ENCODE results near the gene PPP3R2.
"Not testable (repeated sequence)": the region's sequence is repeated elsewhere in the genome, so short reads cannot be mapped to it uniquely, and the experiment has no call there.

The PPP3R2 gene

GRCh38 chr9:101562966-101563365 lies 31.8 kb downstream of the PPP3R2 start:
- no peak overlapping the region for H3K9ac ChIP-seq (ENCODE audit: low read length)

GRCh38 chr9:101561740-101562139 lies 33.0 kb downstream of the PPP3R2 start:
- Histone ChIP-seq H3K36me3 (ENCODE audit: control insufficient read depth, insufficient read depth, low read length) (no peaks in the 10 kb centered on the region), H3K9ac (ENCODE audit: low read length) (no peak overlapping the region)

More at GRCh38 chr9:101562966-101563365, 31.8 kb downstream of the PPP3R2 start:
- Histone ChIP-seq H3K4me1 (ENCODE audit: control insufficient read depth, insufficient read depth, low read length) (no peaks in the 10 kb centered on the region), H3K4me3 (ENCODE audit: low read length) (no peak overlapping the region), H3K9me3 (ENCODE audit: control insufficient read depth, low read length) (no peaks in the 10 kb centered on the region), H3K36me3 (ENCODE audit: control insufficient read depth, insufficient read depth, low read length) (no peaks in the 10 kb centered on the region), H3K27me3 (ENCODE audit: control insufficient read depth, insufficient read depth, low read length) (no peaks in the 10 kb centered on the region)

GRCh38 chr9:101549472-101550098 lies 45.2 kb downstream of the PPP3R2 start:
- not testable (repeated sequence) for H3K9me3 ChIP-seq (ENCODE audit: control insufficient read depth, low read length); H3K9ac ChIP-seq (ENCODE audit: low read length); H3K4me1 ChIP-seq (ENCODE audit: control insufficient read depth, insufficient read depth, low read length); H3K27me3 ChIP-seq (ENCODE audit: control insufficient read depth, insufficient read depth, low read length); H3K4me3 ChIP-seq (ENCODE audit: low read length)
- peaks cover 21% of the 10 kb centered on the region for H3K36me3 ChIP-seq (ENCODE audit: control insufficient read depth, insufficient read depth, low read length)

More at GRCh38 chr9:101561740-101562139, 33.0 kb downstream of the PPP3R2 start:
- Histone ChIP-seq H3K4me3 (ENCODE audit: low read length) (no peak overlapping the region), H3K4me1 (ENCODE audit: control insufficient read depth, insufficient read depth, low read length) (no peaks in the 10 kb centered on the region), H3K9me3 (ENCODE audit: control insufficient read depth, low read length) (no peaks in the 10 kb centered on the region), H3K27me3 (ENCODE audit: control insufficient read depth, insufficient read depth, low read length) (no peaks in the 10 kb centered on the region)

GRCh38 chr9:101543098-101543735 lies 51.6 kb downstream of the PPP3R2 start:
- no peaks in the 10 kb centered on the region for H3K27me3 ChIP-seq (ENCODE audit: control insufficient read depth, insufficient read depth, low read length)
- H3K4me3 ChIP-seq (ENCODE audit: low read length) = no peak overlapping the region
- no peaks in the 10 kb centered on the region for H3K4me1 ChIP-seq (ENCODE audit: control insufficient read depth, insufficient read depth, low read length)
- H3K36me3 ChIP-seq (ENCODE audit: control insufficient read depth, insufficient read depth, low read length) = peaks cover 12% of the 10 kb centered on the region
- no peak overlapping the region for H3K9ac ChIP-seq (ENCODE audit: low read length)
- no peaks in the 10 kb centered on the region for H3K9me3 ChIP-seq (ENCODE audit: control insufficient read depth, low read length)

Measured in mucosa of stomach (tissue), 1 donor.